OCI-LY1 (cell line): ENCODE results near the gene CH25H.

Experiments used
- H2AFZ ChIP-seq: fragments of 200-600 bp; sonication (generic), shearing (Covaris generic); 2 replicates; pipeline ENCODE4 v1.6.0; 2014; ENCODE audit warnings: antibody characterized with exemption, mild to moderate bottlenecking, low read length
- H3F3A ChIP-seq: fragments of 200-600 bp; sonication (generic), shearing (Covaris generic); 2 replicates; pipeline ENCODE4 v1.6.0; 2014; ENCODE audit warnings: mild to moderate bottlenecking, antibody characterized with exemption, low read length, moderate library complexity; ENCODE audit not compliant: insufficient read depth
- H3K27ac ChIP-seq: fragments of 200-600 bp; sonication (generic); 2 replicates; pipeline ENCODE4 v1.5.1; 2014; ENCODE audit warnings: low read length, mixed run types, mild to moderate bottlenecking, low read depth; ENCODE audit not compliant: poor library complexity, severe bottlenecking
- H3K27me3 ChIP-seq: fragments of 200-600 bp; sonication (generic); 2 replicates; pipeline ENCODE4 v1.6.0; 2014; ENCODE audit warnings: antibody characterized with exemption, mild to moderate bottlenecking, low read length, moderate library complexity; ENCODE audit not compliant: insufficient read depth
- H3K36me3 ChIP-seq: fragments of 200-600 bp; sonication (generic); 2 replicates; pipeline ENCODE4 v1.6.1; 2014; ENCODE audit warnings: mild to moderate bottlenecking, antibody characterized with exemption, low read length, moderate library complexity, mixed read lengths; ENCODE audit not compliant: insufficient read depth
- H3K4me1 ChIP-seq: fragments of 200-600 bp; sonication (generic); 2 replicates; pipeline ENCODE4 v1.5.1; 2014; ENCODE audit warnings: mild to moderate bottlenecking, low read length, moderate library complexity; ENCODE audit not compliant: insufficient read depth, severe bottlenecking
- H3K4me2 ChIP-seq: fragments of 200-600 bp; sonication (generic), shearing (Covaris generic); 2 replicates; pipeline ENCODE4 v1.6.1; 2014; ENCODE audit warnings: low read length
- H3K4me3 ChIP-seq: fragments of 200-600 bp; sonication (generic); 2 replicates; pipeline ENCODE4 v1.5.1; 2014; ENCODE audit warnings: low read length, low read depth, mild to moderate bottlenecking, mixed read lengths; ENCODE audit not compliant: poor library complexity, severe bottlenecking
- H3K79me2 ChIP-seq: fragments of 200-600 bp; shearing (Covaris generic); 2 replicates; pipeline ENCODE4 v1.6.1; 2016; ENCODE audit warnings: mixed run types, low read length, mixed read lengths; ENCODE audit not compliant: insufficient read depth
- H3K9ac ChIP-seq: fragments of 200-600 bp; sonication (generic), shearing (Covaris generic); 2 replicates; pipeline ENCODE4 v1.6.1; 2014; ENCODE audit warnings: mild to moderate bottlenecking, low read length, mixed read lengths
- H3K9me2 ChIP-seq: fragments of 200-600 bp; sonication (generic), shearing (Covaris generic); 2 replicates; pipeline ENCODE4 v1.6.1; 2014; ENCODE audit warnings: low read depth, mild to moderate bottlenecking, low read length, mixed read lengths
- H3K9me3 ChIP-seq: fragments of 200-600 bp; shearing (Covaris generic); 2 replicates; pipeline ENCODE4 v1.6.1; 2014; ENCODE audit warnings: low read length, mixed read lengths
- H4K20me1 ChIP-seq: fragments of 200-600 bp; sonication (generic), shearing (Covaris generic); 2 replicates; pipeline ENCODE4 v1.6.0; 2016; ENCODE audit warnings: mild to moderate bottlenecking, low read length; ENCODE audit not compliant: insufficient read depth
- CTCF ChIP-seq: fragments of 200-600 bp; sonication (generic), shearing (Covaris generic); IDR thresholded peaks from 2 replicates; pipeline ENCODE4 v1.5.1; 2017; ENCODE audit warnings: mild to moderate bottlenecking, antibody characterized with exemption, low read length, moderate library complexity, mixed read lengths
- EZH2 ChIP-seq: fragments of 200-600 bp; sonication (generic), shearing (Covaris generic); IDR thresholded peaks from 2 replicates; pipeline ENCODE4 v1.8.0; 2017; ENCODE audit warnings: borderline replicate concordance, mixed run types, mild to moderate bottlenecking, antibody characterized with exemption, low read length, moderate library complexity, mixed read lengths

CH25H gene

GRCh38 chr10:89224739-89225443 is 17.8 kb upstream of the CH25H start:
- Histone ChIP-seq H3K36me3 (no peaks in the 10 kb centered on the region; the same call in 1 of the 2 replicates), H3K27ac (no peak overlapping the region), H3K4me2 (no peak overlapping the region)

GRCh38 chr10:89221919-89222318 is 14.8 kb upstream of the CH25H start:
- no peaks in the 10 kb centered on the region for H3K9me3 ChIP-seq
- no peak for TF ChIP-seq CTCF
- TF ChIP-seq EZH2: no peak
- no peaks in the 10 kb centered on the region for H3K27me3 ChIP-seq
- H3K36me3 ChIP-seq: no peaks in the 10 kb centered on the region; the same call in 1 of the 2 replicates
- H2AFZ ChIP-seq: no peak overlapping the region
- H3K4me1 ChIP-seq: peaks cover 5% of the 10 kb centered on the region
- H3K9me2 ChIP-seq: no peaks in the 10 kb centered on the region
- H3K9ac ChIP-seq: no peak overlapping the region
- H3K4me3 ChIP-seq: no peak overlapping the region
- H4K20me1 ChIP-seq: no peaks in the 10 kb centered on the region
- no peak overlapping the region for H3K4me2 ChIP-seq
- no peaks in the 10 kb centered on the region for H3F3A ChIP-seq
- H3K27ac ChIP-seq: no peak overlapping the region
- no peaks in the 10 kb centered on the region for H3K79me2 ChIP-seq

More at GRCh38 chr10:89224739-89225443, 17.8 kb upstream of the CH25H start:
- H3K27me3 ChIP-seq: no peaks in the 10 kb centered on the region
- no peak overlapping the region for H3K9ac ChIP-seq
- H3K79me2 ChIP-seq: no peaks in the 10 kb centered on the region
- no peaks in the 10 kb centered on the region for H3K9me2 ChIP-seq
- no peaks in the 10 kb centered on the region for H3K9me3 ChIP-seq
- no peak overlapping the region for H2AFZ ChIP-seq
- no peaks in the 10 kb centered on the region for H3K4me1 ChIP-seq
- no peaks in the 10 kb centered on the region for H4K20me1 ChIP-seq
- H3K4me3 ChIP-seq: no peak overlapping the region
- TF ChIP-seq CTCF (no peak), EZH2 (no peak)
- no peaks in the 10 kb centered on the region for H3F3A ChIP-seq

- no peak overlapping the region for H3K4me3 ChIP-seq
- no peak overlapping the region for H2AFZ ChIP-seq
- H4K20me1 ChIP-seq: no peaks in the 10 kb centered on the region
- peaks cover 5% of the 10 kb centered on the region for H3K4me1 ChIP-seq
- H3K9me3 ChIP-seq: no peaks in the 10 kb centered on the region
- no peaks in the 10 kb centered on the region for H3K36me3 ChIP-seq
- no peak for TF ChIP-seq EZH2
- no peak for TF ChIP-seq CTCF
- H3K9me2 ChIP-seq: no peaks in the 10 kb centered on the region
- H3F3A ChIP-seq: no peaks in the 10 kb centered on the region
- H3K9ac ChIP-seq: no peak overlapping the region
- H3K27me3 ChIP-seq: no peaks in the 10 kb centered on the region
- H3K27ac ChIP-seq: no peak overlapping the region
- no peak overlapping the region for H3K4me2 ChIP-seq
- H3K79me2 ChIP-seq: no peaks in the 10 kb centered on the region
Measured at GRCh38 chr10:89219513-89220218, 12.5 kb upstream of the CH25H start.
